ENCODE measurements around the gene ABCC9.
"Not testable (repeated sequence)": the region's sequence is repeated elsewhere in the genome, so short reads cannot be mapped to it uniquely, and the experiment has no call there.

ABCC9 gene

DNA sequence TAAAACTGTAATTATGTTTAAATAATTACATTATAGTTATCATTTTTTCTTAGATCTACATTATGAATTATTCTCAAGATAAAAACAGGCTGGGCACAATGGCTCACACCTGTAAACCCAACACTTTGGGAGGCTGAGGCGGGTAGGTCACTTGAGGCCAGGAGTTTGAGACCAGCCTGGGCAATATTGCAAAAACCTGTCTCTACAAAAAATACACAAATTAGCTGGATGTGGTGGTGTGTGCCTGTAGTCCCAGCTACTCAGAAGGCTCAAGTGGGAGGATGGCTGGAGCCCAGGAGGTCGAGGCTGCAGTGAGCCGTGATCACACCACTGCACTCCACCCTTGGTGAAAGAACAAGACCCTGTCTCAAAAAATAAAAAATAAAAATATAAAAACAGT is 126.4 kb downstream of the ABCC9 start:
- no peak for DNase-seq

GRCh38 chr12:21814327-21814726 is 126.9 kb downstream of the ABCC9 start:
- DNase-seq: no peak

DNA sequence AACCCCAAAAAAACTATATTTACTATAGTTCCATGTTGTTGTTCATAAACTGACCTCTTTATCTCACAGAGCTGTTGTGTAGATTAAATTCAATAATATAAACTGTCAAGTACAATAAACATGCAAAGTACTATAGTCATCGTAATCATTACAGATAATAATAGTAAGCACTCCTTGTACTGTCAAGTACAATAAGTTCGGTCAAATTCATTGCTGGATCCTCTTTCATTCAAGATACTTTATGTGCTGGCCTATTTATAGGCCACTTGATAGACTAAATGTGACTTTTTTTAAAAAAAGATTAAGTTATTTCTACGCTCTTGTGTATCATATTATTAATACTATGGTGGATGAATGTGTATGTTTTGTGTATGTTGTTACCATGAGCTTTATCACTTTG is 127.5 kb downstream of the ABCC9 start:
- no peak for DNase-seq

GRCh38 chr12:21813125-21813524 is 128.1 kb downstream of the ABCC9 start:
- no peak for DNase-seq

DNA sequence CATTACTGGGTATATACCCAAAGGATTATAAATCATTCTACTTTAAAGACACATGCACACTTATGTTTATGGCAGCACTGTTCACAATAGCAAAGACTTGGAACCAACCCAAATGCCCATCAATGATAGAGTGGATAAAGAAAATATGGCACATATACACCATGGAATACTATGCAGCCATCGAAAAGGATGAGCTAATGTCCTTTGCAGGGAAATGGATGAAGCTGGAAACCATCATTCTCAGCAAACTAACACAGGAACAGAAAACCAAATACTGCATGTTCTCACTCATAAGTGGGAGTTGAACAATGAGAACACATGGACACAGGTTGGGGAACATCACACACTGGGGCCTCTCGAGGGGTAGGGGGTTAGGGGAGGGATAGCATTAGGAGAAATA is 128.9 kb downstream of the ABCC9 start:
- not testable (repeated sequence) for DNase-seq

- DNase-seq: no peak
These were observed 132.1 kb downstream of the ABCC9 start for GRCh38 chr12:21809100-21809499.

GRCh38 chr12:21806255-21806654 is 135.0 kb downstream of the ABCC9 start:
- DNase-seq: no peak

- no peak for DNase-seq
These were observed 139.5 kb downstream of the ABCC9 start for GRCh38 chr12:21801522-21802288.

DNA sequence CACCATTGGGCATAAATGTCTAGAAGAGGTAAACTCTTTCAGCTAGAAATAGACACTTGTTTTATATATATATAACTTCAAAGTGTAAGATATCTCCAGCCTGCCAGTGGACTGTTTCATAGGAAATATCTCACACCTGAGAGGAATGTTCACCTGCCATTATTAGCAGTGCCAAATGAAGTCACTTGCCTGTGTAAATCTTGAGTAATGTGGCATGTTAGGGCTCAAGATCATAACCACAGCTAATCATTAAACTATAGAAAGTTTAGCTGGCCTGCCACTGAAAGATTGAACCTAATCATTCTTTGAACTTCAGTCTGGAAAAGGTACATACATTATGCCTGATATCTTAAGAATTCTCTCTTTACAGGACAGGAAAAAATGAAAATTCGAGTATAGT is 141.2 kb downstream of the ABCC9 start:
- DNase-seq: no peak

- no peak for DNase-seq
These were observed 143.7 kb downstream of the ABCC9 start for GRCh38 chr12:21797539-21797938.

GRCh38 chr12:21795648-21796328 is 145.4 kb downstream of the ABCC9 start:
- no peak for DNase-seq

GRCh38 chr12:21794807-21795595 is 146.2 kb downstream of the ABCC9 start:
- not testable (repeated sequence) for DNase-seq

GRCh38 chr12:21789687-21790086 is 151.5 kb downstream of the ABCC9 start:
- not testable (repeated sequence) for DNase-seq

- no peak for DNase-seq
These were observed 152.9 kb downstream of the ABCC9 start for GRCh38 chr12:21788089-21788983.

DNA sequence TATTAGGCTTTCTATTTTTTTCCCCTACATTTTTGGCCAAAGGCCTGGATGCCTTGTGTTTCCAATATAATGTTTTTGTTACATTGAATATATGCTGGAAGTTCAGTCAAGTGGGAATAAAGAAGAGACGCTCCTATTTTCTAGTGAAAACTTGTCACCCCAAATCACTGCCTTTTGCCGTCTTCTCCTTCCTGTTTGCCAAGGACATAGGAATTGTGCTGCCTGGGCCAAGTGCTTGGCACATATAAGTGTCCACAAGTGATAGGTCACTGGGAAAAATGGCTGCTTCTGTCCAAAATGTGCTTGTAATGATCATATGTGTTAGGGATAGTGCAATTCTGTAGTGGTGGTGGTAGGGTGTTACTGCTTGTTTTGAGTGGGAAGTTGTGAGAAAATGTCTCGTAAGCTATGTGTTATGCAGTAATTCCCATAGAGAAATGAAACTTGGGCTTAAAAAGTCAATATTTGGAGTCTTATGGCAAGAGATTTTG is 155.1 kb downstream of the ABCC9 start:
- DNase-seq: no peak

GRCh38 chr12:21782723-21783122 is 158.5 kb downstream of the ABCC9 start:
- not testable (repeated sequence) for DNase-seq

GRCh38 chr12:21780786-21781185 is 160.4 kb downstream of the ABCC9 start:
- no peak for DNase-seq

DNA sequence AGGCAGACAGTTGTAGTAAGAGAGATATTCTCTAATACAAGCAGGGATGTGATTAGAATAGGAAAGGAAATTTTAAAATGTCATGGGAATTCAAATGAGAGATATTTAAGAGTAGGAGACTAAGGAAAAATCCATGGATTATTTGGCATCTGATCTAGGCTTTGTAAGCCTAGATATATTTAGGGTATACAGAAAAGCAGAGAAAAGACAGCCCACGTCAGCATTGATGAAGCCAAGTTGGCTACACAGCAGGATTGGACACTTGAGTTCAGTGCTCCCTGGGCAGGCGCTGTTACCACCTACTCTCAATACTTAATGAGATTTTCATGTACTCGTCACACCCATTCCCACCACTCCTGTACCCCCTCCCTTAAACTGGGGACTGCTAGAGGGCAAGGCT is 165.1 kb downstream of the ABCC9 start:
- no peak for DNase-seq

DNA sequence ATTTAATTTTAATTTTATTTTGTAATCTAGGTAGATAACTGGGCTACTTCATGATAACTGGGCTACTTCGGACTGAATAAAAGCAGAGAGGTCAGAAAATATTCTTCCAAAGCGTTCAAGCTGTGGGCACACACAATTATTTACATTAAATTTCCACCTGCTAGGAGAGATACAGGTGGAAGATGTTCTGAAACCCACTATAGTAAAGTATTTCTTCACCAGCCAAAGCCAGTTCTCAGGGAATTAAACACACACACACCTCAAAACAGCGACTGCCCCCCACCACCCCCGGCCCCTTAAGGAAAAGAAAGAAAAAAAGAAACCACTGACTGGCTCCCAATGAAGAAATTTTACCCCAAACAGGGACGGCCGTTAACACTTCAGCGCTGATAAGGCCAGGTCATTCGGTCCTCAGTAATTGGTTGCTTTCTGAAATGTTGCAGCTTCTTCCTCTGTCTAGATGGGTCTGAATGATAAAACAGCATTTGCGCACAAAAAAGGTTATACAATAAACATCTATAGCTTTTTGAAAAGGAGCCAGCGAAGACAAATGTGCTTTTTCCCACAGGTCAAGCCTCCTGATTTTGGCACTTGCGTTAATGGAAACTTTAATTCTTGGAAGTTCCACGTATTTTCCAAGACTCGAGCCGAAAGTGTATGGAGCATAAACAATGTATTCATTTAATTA is 165.9 kb downstream of the ABCC9 start:
- no peak for DNase-seq

GRCh38 chr12:21774358-21775132 is 166.7 kb downstream of the ABCC9 start, which contains the start of gene KCNJ8:
KCNJ8 (minus strand) TSS chr12:21774706; CDS start chr12:21773616, 1,090 bp downstream.
- DNase-seq: no peak

DNA sequence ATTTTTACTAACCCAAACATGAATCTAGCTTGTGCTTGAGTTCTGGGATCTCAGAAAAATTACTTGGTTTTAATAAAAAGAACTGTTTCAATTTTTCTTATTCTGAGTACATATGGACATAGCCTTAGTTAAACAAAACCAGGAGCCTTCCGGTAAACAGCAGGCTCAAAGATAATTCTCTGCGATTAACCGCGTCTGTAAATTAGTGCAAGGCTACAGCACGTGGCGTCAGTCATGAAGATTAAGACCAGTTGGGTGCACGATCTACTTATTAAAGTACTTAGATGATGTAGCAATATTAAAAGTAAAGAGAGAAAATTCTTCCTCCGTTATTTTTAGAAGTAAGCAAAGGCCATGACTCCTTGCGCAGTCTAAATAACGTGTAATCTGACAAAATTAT is 167.4 kb downstream of the ABCC9 start:
- no peak for DNase-seq

Data from activated CD4-positive, alpha-beta T cell treated with anti-CD3 and anti-CD28 coated beads, Interleukin-2, amount 50 U/mL, for 4 hours (primary cell).